ENCODE measurements around the gene NSD2. TPM values are rescaled to one million over a fixed set of nuclear protein-coding genes. Genes with fewer than 3 reads are reported as not detected.
"Not testable (repeated sequence)": the region's sequence is repeated elsewhere in the genome, so short reads cannot be mapped to it uniquely, and the experiment has no call there.

Gene NSD2
- total RNA-seq, result 23.5 and 28.3 TPM in 2 replicates
- polyA plus RNA-seq (2012), result 22.9 TPM

- DNase-seq (ENCODE audit: low read depth), result peak; percentile 87
Observed at GRCh38 chr4:1870578-1871443, at the start of gene NSD2. Gene NSD2, plus strand, starts transcription at chr4:1871393. Its CDS starts 29,262 bp downstream, at chr4:1900655.

GRCh38 chr4:1821679-1822567 is 49.3 kb upstream of the NSD2 start:
- no peak for DNase-seq (ENCODE audit: low read depth)

GRCh38 chr4:1822568-1823544 is 48.3 kb upstream of the NSD2 start:
- DNase-seq (ENCODE audit: low read depth), result no peak

GRCh38 chr4:1823545-1823932 is 47.7 kb upstream of the NSD2 start:
- DNase-seq (ENCODE audit: low read depth), result no peak

- DNase-seq (ENCODE audit: low read depth), result no peak
Observed at GRCh38 chr4:1824746-1825145, 46.4 kb upstream of the NSD2 start.

GRCh38 chr4:1825326-1825725 is 45.9 kb upstream of the NSD2 start:
- DNase-seq (ENCODE audit: low read depth), result no peak

- no peak for DNase-seq (ENCODE audit: low read depth)
Observed at GRCh38 chr4:1826531-1827350, 44.5 kb upstream of the NSD2 start.

- DNase-seq (ENCODE audit: low read depth), result no peak
Observed at GRCh38 chr4:1830234-1830633, 41.0 kb upstream of the NSD2 start.

GRCh38 chr4:1830642-1831228 is 40.5 kb upstream of the NSD2 start:
- no peak for DNase-seq (ENCODE audit: low read depth)

- DNase-seq (ENCODE audit: low read depth), result no peak
Observed at GRCh38 chr4:1831331-1831730, 39.9 kb upstream of the NSD2 start.

- DNase-seq (ENCODE audit: low read depth), result no peak
Observed at GRCh38 chr4:1832690-1833089, 38.5 kb upstream of the NSD2 start.

GRCh38 chr4:1833307-1834046 is 37.7 kb upstream of the NSD2 start:
- DNase-seq (ENCODE audit: low read depth), result no peak

- DNase-seq (ENCODE audit: low read depth), result peak; percentile 66
Observed at GRCh38 chr4:1834047-1834775, 37.0 kb upstream of the NSD2 start.

GRCh38 chr4:1835836-1836235 is 35.4 kb upstream of the NSD2 start:
- DNase-seq (ENCODE audit: low read depth), result not testable (repeated sequence)

GRCh38 chr4:1836650-1837049 is 34.5 kb upstream of the NSD2 start:
- DNase-seq (ENCODE audit: low read depth), result no peak

GRCh38 chr4:1837069-1837468 is 34.1 kb upstream of the NSD2 start:
- no peak for DNase-seq (ENCODE audit: low read depth)

GRCh38 chr4:1839282-1839681 is 31.9 kb upstream of the NSD2 start:
- no peak for DNase-seq (ENCODE audit: low read depth)

GRCh38 chr4:1841201-1841886 is 29.8 kb upstream of the NSD2 start:
- DNase-seq (ENCODE audit: low read depth), result no peak

Data from myocyte (in vitro differentiated cells).